Measurements from ENCODE around the gene DOK6. TPM values are rescaled to one million over a fixed set of nuclear protein-coding genes. Genes with fewer than 3 reads are reported as not detected.

Gene DOK6
- total and polyA plus RNA-seq, 9 of the 15 experiments (the other 6 are each of a cell fraction or from before 2014, with no cell fraction given) = not detected

DNA sequence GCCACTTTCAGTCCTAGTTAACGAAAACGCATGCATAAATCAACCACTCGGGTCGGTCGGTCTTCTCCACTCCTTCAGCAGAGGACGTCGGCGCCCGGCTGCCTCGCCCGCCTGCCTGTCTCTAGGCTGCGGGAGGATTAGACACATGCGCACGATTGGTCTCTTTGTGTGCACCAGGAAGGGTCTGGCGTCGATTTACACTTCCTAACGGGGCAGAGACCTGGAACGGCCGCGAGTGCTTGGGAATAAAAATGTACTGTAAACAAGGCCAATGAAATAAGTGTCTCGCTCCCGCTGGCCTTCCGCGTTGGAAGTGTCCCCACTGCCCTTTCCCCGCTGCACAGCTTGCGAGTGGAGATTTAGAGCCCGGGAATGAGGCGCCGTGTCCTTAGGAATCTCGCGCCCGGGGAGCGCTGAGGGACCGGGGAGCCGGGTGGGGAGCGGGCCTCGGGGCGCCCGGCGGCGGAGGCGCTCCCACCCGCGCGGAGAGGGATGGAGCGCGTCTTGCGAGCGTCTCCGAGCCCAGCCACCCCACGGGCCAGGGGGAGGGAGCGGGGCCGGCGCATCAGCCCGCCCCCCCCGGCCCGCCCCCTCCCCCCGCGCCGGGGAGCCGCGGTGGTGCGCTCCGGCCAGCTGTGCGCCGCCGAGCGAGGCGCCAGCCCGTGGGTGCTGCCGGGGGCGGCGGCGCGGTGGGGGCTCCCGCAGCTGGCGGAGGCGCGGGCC lies at the start of gene DOK6 (continued):
- TF ChIP-seq, protein P1, sequence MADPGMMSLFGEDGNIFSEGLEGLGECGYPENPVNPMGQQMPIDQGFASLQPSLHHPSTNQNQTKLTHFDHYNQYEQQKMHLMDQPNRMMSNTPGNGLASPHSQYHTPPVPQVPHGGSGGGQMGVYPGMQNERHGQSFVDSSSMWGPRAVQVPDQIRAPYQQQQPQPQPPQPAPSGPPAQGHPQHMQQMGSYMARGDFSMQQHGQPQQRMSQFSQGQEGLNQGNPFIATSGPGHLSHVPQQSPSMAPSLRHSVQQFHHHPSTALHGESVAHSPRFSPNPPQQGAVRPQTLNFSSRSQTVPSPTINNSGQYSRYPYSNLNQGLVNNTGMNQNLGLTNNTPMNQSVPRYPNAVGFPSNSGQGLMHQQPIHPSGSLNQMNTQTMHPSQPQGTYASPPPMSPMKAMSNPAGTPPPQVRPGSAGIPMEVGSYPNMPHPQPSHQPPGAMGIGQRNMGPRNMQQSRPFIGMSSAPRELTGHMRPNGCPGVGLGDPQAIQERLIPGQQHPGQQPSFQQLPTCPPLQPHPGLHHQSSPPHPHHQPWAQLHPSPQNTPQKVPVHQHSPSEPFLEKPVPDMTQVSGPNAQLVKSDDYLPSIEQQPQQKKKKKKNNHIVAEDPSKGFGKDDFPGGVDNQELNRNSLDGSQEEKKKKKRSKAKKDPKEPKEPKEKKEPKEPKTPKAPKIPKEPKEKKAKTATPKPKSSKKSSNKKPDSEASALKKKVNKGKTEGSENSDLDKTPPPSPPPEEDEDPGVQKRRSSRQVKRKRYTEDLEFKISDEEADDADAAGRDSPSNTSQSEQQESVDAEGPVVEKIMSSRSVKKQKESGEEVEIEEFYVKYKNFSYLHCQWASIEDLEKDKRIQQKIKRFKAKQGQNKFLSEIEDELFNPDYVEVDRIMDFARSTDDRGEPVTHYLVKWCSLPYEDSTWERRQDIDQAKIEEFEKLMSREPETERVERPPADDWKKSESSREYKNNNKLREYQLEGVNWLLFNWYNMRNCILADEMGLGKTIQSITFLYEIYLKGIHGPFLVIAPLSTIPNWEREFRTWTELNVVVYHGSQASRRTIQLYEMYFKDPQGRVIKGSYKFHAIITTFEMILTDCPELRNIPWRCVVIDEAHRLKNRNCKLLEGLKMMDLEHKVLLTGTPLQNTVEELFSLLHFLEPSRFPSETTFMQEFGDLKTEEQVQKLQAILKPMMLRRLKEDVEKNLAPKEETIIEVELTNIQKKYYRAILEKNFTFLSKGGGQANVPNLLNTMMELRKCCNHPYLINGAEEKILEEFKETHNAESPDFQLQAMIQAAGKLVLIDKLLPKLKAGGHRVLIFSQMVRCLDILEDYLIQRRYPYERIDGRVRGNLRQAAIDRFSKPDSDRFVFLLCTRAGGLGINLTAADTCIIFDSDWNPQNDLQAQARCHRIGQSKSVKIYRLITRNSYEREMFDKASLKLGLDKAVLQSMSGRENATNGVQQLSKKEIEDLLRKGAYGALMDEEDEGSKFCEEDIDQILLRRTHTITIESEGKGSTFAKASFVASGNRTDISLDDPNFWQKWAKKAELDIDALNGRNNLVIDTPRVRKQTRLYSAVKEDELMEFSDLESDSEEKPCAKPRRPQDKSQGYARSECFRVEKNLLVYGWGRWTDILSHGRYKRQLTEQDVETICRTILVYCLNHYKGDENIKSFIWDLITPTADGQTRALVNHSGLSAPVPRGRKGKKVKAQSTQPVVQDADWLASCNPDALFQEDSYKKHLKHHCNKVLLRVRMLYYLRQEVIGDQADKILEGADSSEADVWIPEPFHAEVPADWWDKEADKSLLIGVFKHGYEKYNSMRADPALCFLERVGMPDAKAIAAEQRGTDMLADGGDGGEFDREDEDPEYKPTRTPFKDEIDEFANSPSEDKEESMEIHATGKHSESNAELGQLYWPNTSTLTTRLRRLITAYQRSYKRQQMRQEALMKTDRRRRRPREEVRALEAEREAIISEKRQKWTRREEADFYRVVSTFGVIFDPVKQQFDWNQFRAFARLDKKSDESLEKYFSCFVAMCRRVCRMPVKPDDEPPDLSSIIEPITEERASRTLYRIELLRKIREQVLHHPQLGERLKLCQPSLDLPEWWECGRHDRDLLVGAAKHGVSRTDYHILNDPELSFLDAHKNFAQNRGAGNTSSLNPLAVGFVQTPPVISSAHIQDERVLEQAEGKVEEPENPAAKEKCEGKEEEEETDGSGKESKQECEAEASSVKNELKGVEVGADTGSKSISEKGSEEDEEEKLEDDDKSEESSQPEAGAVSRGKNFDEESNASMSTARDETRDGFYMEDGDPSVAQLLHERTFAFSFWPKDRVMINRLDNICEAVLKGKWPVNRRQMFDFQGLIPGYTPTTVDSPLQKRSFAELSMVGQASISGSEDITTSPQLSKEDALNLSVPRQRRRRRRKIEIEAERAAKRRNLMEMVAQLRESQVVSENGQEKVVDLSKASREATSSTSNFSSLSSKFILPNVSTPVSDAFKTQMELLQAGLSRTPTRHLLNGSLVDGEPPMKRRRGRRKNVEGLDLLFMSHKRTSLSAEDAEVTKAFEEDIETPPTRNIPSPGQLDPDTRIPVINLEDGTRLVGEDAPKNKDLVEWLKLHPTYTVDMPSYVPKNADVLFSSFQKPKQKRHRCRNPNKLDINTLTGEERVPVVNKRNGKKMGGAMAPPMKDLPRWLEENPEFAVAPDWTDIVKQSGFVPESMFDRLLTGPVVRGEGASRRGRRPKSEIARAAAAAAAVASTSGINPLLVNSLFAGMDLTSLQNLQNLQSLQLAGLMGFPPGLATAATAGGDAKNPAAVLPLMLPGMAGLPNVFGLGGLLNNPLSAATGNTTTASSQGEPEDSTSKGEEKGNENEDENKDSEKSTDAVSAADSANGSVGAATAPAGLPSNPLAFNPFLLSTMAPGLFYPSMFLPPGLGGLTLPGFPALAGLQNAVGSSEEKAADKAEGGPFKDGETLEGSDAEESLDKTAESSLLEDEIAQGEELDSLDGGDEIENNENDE (IDR thresholded peaks at IDR 0.05; ENCODE audit: low read depth, low read length) = no peak
- TF ChIP-seq PTTG1 (tag; IDR thresholded peaks at IDR 0.05; ENCODE audit: low read depth) (no peak), ZNF507 (tag; conservative IDR thresholded peaks at IDR 0.05) (no peak), HNRNPK (IDR thresholded peaks at IDR 0.05; ENCODE audit: low read depth, low read length, poor library complexity, severe bottlenecking) (no peak)
